ENCODE results near the gene SERPINB1.
"Not testable (repeated sequence)": the region's sequence is repeated elsewhere in the genome, so short reads cannot be mapped to it uniquely, and the experiment has no call there.

The SERPINB1 gene

DNA sequence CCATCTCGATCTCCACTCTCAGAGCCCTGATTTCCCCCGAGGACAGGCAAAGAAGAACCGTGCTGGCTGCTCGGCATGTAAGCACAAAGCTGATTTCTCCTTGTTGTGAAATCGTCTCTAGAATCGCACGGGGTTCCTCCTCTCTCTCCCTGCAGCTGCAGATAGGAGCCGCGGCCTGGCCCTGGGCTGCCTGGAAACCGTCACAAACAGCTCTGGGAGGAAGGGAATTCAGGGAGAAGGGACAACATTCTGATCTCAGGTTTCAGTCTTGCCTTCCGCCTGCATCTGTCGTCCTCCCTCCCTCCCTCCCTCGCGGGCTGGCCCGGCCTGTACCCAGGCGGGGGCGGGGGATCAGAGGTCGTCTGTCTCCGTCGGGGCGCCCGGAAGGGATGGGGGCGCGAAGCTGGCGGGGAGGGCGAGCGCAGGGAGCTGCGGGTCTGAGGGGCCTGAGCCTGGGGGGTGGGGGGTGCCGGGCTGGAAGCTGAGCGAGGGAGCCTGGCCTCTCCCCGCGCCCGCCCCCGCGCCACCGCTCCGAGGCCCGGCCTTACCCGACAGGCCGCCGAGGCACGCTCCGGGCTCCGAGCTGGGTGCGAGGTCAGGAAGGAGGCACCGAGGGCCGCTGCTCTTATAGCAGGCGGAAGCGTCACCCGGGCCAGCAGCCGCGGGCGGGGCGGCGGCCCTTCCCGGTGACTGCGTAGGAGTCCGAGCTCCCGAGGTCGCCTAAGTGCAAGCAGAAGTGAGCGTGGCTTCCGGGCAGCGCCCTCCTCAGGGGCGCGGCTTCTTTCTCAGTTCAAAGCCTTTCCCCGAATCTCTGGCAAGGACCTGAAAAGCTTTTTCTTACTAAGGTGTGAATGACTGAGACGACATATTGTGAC, at the start of gene SERPINB1:
TSS of gene SERPINB1 (minus strand) at position 600 of the 875 bp plus-strand sequence. CDS start 1,277 bp downstream, outside the sequence.
- H3K4me3 ChIP-seq (ENCODE audit: low read depth, low read length), result peak within 1 kb of the TSS; percentile 28
- TF ChIP-seq, protein P1, sequence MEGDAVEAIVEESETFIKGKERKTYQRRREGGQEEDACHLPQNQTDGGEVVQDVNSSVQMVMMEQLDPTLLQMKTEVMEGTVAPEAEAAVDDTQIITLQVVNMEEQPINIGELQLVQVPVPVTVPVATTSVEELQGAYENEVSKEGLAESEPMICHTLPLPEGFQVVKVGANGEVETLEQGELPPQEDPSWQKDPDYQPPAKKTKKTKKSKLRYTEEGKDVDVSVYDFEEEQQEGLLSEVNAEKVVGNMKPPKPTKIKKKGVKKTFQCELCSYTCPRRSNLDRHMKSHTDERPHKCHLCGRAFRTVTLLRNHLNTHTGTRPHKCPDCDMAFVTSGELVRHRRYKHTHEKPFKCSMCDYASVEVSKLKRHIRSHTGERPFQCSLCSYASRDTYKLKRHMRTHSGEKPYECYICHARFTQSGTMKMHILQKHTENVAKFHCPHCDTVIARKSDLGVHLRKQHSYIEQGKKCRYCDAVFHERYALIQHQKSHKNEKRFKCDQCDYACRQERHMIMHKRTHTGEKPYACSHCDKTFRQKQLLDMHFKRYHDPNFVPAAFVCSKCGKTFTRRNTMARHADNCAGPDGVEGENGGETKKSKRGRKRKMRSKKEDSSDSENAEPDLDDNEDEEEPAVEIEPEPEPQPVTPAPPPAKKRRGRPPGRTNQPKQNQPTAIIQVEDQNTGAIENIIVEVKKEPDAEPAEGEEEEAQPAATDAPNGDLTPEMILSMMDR (IDR thresholded peaks at IDR 0.05; ENCODE audit: low read depth, low read length), result no peak
- DNase-seq (ENCODE audit: low read depth, low spot score), result peak; percentile 89
- in situ Hi-C loops (cut with HindIII; ENCODE audit: low sequenced_read_pairs), result loop anchor here (25.0 kb wide), 1 partner anchor 146 kb away; the partner anchor contains the start of gene NQO2

DNA sequence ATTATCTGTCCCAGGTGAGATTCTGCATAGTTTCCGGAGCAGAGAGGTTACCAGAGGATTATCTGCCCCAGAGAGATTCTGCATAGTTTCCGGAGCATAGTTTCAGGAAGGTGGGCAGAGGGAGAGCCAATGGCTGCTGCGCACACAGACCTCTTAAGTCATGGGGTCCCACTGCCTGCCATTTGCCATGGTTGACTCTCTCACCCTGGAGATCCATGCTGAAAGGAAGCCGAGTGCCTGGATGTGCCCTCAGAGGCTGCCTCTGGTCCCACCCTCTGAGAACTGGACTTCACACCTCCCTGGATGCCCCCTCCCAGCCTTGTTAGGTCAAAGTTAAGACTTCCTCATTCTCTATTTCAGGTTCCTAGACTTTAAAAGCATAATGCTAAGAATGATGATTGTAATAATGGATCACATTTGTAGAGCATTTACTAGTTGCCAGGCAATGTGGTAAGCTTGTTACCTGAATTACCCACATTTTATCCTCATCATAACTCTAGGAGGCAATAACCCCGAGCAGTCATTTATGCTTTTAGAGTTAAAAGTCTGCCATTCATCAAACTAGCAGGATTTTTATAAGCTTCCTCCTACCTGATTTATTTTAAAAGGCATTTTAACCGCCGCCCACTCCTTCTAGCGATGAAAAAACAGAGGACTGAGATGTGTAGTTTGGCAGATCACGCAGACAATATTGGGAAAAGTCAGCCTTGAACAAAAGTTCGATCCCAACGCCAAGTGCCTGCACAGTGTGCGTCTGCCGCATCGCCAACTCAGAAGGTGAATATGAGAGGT, 49.5 kb upstream of the SERPINB1 start:
- no peak overlapping the region for H3K4me3 ChIP-seq (ENCODE audit: low read depth, low read length)
- TF ChIP-seq, protein P1 (IDR thresholded peaks at IDR 0.05; ENCODE audit: low read depth, low read length), result no peak
- in situ Hi-C loops (cut with HindIII; ENCODE audit: low sequenced_read_pairs), result no loop called here
- no peak for DNase-seq (ENCODE audit: low read depth, low spot score)

DNA sequence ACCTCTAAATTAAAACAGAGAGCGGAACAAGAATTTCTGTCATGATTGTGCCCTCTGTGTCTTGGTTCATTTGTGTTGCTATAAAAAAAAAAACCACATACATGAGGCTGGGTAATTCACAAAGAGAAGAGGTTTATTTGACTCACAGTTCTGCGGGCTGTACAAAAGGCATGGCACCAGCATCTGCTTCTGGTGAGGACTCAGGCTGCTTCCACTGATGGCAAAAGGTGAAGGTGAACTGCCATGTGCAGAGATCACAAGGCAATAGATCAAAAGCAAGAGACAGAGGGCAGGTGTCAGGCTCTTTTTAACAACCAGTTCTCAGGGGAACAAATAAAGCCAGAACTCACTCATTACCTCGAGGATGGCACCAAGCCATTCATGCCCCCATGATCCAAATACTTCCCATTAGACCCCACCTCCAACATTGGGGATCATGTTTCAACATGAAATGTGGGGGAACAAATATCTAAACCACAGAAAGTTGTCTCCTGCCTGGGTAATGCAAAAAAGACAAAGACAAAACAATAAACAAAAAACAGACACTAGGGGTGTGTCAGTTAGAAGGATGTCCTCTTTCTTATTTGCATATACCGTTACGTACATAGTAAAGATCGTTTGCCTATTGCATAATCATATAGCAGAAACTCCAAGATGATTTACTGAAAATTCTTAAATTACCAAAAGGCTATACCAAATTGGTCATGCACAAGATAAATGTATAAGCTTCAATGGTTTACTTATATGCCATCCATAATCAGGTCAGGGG, 44.5 kb upstream of the SERPINB1 start:
- in situ Hi-C loops (cut with HindIII; ENCODE audit: low sequenced_read_pairs), result no loop called here
- TF ChIP-seq, protein P1 (IDR thresholded peaks at IDR 0.05; ENCODE audit: low read depth, low read length), result no peak
- H3K4me3 ChIP-seq (ENCODE audit: low read depth, low read length), result no peak overlapping the region
- DNase-seq (ENCODE audit: low read depth, low spot score), result no peak

DNA sequence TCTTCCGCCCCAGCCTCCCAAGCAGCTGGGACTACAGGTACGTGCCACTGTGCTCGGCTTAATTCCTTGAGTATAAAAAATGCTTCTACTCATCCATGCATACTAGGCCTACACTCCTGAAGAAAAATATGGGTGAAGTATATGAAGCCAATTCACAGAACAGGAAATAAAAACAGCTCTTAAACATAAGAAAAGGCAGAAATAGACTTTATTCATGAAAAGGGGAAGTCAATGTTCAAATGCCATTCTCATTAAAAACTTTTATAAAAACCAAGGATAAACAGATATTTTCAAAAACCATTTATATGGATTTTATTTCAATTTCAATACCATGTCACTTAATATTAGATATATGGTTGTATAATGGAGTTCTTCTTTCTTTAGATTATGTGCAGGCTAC, 43.1 kb upstream of the SERPINB1 start:
- in situ Hi-C loops (cut with HindIII; ENCODE audit: low sequenced_read_pairs), result no loop called here

DNA sequence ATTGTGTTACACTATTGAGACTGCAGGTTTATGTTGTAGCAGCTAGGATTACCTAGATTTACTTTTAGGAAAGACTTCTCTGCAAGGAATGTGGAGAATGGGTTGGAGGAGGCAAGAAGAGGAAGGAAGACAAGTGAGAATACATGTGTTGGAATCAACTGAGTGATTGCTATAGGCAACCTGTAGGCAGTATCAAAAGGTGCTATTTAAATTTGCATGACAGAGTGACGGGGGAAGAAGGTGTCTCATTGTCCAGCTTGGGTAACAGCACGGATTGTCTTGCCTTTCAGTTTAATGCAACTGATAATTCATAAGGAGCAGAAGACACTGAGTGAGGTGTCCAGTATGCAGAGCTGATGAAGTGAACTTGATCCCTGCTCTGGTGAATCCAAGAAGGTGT, 42.0 kb upstream of the SERPINB1 start:
- no peak overlapping the region for H3K4me3 ChIP-seq (ENCODE audit: low read depth, low read length)
- in situ Hi-C loops (cut with HindIII; ENCODE audit: low sequenced_read_pairs), result no loop called here
- DNase-seq (ENCODE audit: low read depth, low spot score), result no peak
- TF ChIP-seq, protein P1 (IDR thresholded peaks at IDR 0.05; ENCODE audit: low read depth, low read length), result no peak

More for the DNA sequence above, 43.1 kb upstream of the SERPINB1 start:
- TF ChIP-seq, protein P1 (IDR thresholded peaks at IDR 0.05; ENCODE audit: low read depth, low read length), result no peak
- DNase-seq (ENCODE audit: low read depth, low spot score), result no peak
- no peak overlapping the region for H3K4me3 ChIP-seq (ENCODE audit: low read depth, low read length)

DNA sequence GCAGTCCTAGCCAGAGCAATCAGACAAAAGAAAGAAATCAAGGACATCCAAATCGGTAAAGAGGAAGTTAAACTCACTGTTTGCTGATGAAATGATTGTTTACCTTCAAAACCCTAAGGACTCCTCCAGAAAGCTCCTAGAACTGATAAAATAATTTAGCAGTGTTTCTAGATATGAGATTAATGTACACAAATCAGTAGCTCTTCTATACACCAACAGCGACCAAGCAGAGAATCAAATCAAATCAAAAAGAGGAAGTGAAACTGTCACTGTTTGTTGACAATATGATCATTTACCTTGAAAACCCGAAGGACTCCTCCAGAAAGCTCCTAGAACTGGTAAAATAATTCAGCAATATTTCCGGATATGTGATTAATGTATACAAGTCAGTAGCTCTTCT, 39.8 kb upstream of the SERPINB1 start:
- H3K4me3 ChIP-seq (ENCODE audit: low read depth, low read length), result no peak overlapping the region
- TF ChIP-seq, protein P1 (IDR thresholded peaks at IDR 0.05; ENCODE audit: low read depth, low read length), result no peak
- in situ Hi-C loops (cut with HindIII; ENCODE audit: low sequenced_read_pairs), result no loop called here
- DNase-seq (ENCODE audit: low read depth, low spot score), result no peak

DNA sequence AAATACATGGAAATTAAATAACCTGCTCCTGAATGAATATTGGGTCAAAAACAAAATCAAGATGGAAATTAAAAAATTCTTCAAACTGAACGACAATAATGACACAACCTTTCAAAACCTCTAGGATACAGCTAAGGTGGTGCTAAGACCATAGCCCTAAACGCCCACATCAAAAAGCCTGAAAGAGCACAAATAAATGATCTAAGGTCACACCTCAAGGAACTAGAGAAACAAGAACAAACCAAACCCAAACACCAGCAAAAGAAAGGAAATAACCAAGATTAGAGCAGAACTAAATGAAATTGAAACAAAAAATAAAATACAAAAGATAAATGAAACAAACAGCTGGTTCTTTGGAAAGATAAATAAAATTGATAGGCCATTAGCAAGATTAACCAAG, 38.5 kb upstream of the SERPINB1 start:
- DNase-seq (ENCODE audit: low read depth, low spot score), result not testable (repeated sequence)

More for the DNA sequence above, 38.5 kb upstream of the SERPINB1 start:
- H3K4me3 ChIP-seq (ENCODE audit: low read depth, low read length); in situ Hi-C loops (cut with HindIII; ENCODE audit: low sequenced_read_pairs): not testable (repeated sequence)

Data from astrocyte of the spinal cord (primary cell).